AG04450 (cell line): ENCODE data around the gene DPH2. TPM values are rescaled to one million over a fixed set of nuclear protein-coding genes. Genes with fewer than 3 reads are reported as not detected.

Experiments used
- CTCF ChIA-PET: fragments of 300-600, 350-600 bp; formaldehyde crosslinking; extraction: SDS; loops from one replicate; lab custom pipeline; 2022; ENCODE audit warnings: antibody characterized with exemption, inconsistent platforms; lab: Charles Lee
- POLR2A ChIA-PET: fragments of 350-600 bp; formaldehyde crosslinking; extraction: SDS; loops from one replicate; lab custom pipeline; 2021; ENCODE audit warnings: antibody characterized with exemption, inconsistent platforms; lab: Yijun Ruan, JAX
- DNase-seq: peaks from one replicate; pipeline ENCODE4 v3.0.0-alpha.2; 2011; ENCODE audit warnings: low read depth, low spot score
- H3K27ac ChIP-seq: one replicate; pipeline ENCODE4 v1.5.1; 2012; ENCODE audit warnings: low read depth, low read length, control low read depth
- H3K27me3 ChIP-seq: one replicate; pipeline ENCODE4 v1.6.0; 2012; ENCODE audit warnings: low read length; ENCODE audit not compliant: control insufficient read depth, insufficient read depth
- H3K4me3 ChIP-seq: 2 replicates; pipeline ENCODE4 v1.5.1; 2011; ENCODE audit warnings: mild to moderate bottlenecking, low read depth, low read length, control low read depth
- H3K9me3 ChIP-seq: 2 replicates; pipeline ENCODE4 v1.5.1; 2012; ENCODE audit warnings: low read length; ENCODE audit not compliant: control insufficient read depth, insufficient read depth
- polyA plus RNA-seq: library from polyadenylated mRNA; depleted of rRNA; stranded (reverse); fragments of >200 nt; gene quantifications from 2 replicates; pipeline ENCODE4 v1.2.3, GENCODE V29; 2011
- TF ChIP-seq, protein P1 (sequence below): IDR thresholded peaks from 2 replicates; pipeline ENCODE4 v1.5.1; 2011; ENCODE audit warnings: low read depth, low read length, control low read depth, inconsistent platforms

The DPH2 gene
- polyA plus RNA-seq, 1 experiment: 17.9 TPM

DNA sequence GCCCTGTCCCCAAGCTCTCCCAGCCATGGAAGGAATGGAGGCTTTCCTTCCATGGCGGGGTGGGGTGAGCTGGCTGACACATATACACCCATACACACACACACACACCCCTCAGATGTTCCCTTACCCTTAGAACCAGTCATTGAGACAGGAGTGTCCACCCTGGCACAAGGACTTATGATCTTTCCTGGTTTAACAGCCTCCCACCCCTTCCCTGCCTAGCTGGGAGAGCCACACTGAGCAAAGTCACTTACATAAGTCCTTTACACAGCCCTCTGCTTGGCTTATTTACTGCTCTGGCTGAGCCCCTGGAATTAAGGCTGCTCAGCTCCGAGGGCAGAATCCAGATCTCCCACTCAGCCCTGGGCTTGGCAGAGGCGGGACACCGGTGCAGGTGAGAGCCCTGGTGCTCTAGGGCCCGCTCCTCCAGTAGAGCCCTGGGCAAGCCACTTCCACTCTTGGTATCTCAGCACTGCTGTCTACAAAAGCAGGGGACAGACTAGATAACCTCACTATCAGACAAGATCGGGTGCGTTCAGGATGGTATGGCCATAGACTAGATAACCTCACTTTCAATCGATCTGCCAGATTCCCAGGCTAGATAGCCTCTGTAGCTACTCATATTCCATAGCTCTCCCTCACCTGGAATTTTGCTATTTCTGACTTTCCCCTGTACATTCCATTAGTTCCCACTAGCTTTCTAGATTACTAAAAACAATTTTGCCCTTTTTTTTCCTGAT, 44.7 kb downstream of the DPH2 start:
- Histone ChIP-seq H3K9me3 (no peaks in the 10 kb centered on the region; the same call in 1 of the 2 replicates), H3K4me3 (no peak overlapping the region), H3K27ac (no peak overlapping the region), H3K27me3 (no peaks in the 10 kb centered on the region)
- CTCF ChIA-PET: interaction anchor here (0.7 to 10.7 kb wide), 5 partner anchors 9 to 203 kb away, joined by 3 to 78 read pairs (median 6); no protein-coding TSS in a partner anchor
- POLR2A ChIA-PET: no interaction called here
- DNase-seq: no peak
- TF ChIP-seq, protein P1, sequence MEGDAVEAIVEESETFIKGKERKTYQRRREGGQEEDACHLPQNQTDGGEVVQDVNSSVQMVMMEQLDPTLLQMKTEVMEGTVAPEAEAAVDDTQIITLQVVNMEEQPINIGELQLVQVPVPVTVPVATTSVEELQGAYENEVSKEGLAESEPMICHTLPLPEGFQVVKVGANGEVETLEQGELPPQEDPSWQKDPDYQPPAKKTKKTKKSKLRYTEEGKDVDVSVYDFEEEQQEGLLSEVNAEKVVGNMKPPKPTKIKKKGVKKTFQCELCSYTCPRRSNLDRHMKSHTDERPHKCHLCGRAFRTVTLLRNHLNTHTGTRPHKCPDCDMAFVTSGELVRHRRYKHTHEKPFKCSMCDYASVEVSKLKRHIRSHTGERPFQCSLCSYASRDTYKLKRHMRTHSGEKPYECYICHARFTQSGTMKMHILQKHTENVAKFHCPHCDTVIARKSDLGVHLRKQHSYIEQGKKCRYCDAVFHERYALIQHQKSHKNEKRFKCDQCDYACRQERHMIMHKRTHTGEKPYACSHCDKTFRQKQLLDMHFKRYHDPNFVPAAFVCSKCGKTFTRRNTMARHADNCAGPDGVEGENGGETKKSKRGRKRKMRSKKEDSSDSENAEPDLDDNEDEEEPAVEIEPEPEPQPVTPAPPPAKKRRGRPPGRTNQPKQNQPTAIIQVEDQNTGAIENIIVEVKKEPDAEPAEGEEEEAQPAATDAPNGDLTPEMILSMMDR: no peak

GRCh38 chr1:44015206-44015605, 45.4 kb downstream of the DPH2 start:
- CTCF ChIA-PET: interaction anchor here (0.7 to 10.7 kb wide), 4 partner anchors 9 to 202 kb away, joined by 3 to 78 read pairs (median 6); no protein-coding TSS in a partner anchor
- Histone ChIP-seq H3K4me3 (no peak overlapping the region), H3K27ac (no peak overlapping the region), H3K27me3 (no peaks in the 10 kb centered on the region), H3K9me3 (no peaks in the 10 kb centered on the region; the same call in 1 of the 2 replicates)
- no peak for DNase-seq
- POLR2A ChIA-PET: no interaction called here
- TF ChIP-seq, protein P1: no peak

DNA sequence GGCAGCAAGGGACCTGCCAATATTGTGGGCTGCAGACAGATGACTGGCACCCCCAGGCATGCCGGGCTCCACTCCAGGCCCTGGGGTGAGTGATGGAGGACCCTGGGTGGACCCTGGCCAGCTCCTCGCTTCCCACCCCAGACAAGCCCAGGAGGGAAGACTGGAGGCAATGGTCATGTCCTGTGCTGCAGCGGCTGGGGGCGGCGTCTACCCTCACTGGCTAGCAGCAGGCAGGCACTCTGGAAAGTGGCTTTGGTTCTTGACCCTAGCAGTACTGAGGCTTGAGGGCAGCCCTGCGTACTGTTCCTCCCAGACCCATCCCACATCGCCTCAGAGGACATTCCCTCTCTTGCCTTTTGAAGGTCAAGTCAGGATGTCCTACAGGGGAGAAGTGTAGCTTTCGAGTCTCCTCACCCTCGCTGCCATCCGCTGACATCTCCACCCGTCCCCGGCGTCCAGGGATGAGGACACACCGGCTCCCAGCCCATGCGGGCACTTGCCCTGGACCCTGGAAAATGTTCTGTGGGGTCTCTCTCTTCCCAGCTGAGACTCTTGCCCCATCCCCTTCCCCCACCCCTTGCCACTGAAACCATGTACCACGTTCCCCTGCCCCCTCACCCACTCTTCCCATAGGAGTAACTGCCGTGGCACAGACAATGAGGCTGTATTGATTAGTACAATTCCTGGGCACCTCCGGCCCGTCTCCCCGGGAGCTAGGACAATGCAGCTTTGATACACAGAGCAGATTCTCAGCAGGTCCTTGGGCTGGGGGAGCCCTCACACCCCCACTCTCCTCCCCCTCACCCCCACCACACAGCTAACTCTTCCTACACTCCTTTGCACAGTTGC, 46.5 kb downstream of the DPH2 start:
- H3K4me3 ChIP-seq: no peak overlapping the region
- no peaks in the 10 kb centered on the region; the same call in 1 of the 2 replicates for H3K9me3 ChIP-seq
- POLR2A ChIA-PET: no interaction called here
- H3K27me3 ChIP-seq: no peaks in the 10 kb centered on the region
- TF ChIP-seq, protein P1: no peak
- H3K27ac ChIP-seq: no peak overlapping the region
- DNase-seq: no peak
- CTCF ChIA-PET: interaction anchor here (2.0 to 10.7 kb wide), 2 partner anchors 11 to 32 kb away, joined by 6 to 78 read pairs; no protein-coding TSS in a partner anchor

DNA sequence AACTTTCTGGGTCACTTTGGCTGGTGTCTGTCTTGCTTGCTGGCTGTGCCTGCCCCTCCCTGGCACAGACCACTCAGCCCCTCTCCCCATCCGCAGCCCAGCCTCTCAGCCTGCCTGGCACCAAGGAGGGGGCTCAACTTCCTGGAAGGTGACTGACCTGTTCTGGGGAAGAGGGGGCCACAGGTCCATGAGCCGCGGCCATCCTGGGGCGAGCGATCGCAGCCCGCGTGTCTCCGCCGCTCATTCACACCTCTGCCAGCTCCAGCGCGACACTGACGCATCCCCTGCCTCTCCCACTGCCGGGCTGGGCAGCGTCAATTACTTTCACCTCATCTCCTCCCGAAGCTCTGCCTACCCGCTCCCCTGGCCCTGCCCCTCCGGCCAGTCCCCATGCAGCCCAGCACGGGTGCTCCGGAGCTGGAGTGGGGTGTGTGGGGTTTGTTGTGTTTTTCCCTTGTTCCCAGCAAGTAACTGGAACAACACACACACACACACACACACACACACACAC, 47.1 kb downstream of the DPH2 start:
- no peaks in the 10 kb centered on the region; the same call in 1 of the 2 replicates for H3K9me3 ChIP-seq
- ChIA-PET POLR2A (no interaction called here), CTCF (interaction anchor here (10.7 kb wide), 1 partner anchor 11 kb away, joined by 78 read pairs; no protein-coding TSS in a partner anchor)
- DNase-seq: no peak
- no peaks in the 10 kb centered on the region for H3K27me3 ChIP-seq
- no peak overlapping the region for H3K4me3 ChIP-seq
- H3K27ac ChIP-seq: no peak overlapping the region
- TF ChIP-seq, protein P1: no peak
